Astrocyte (in vitro differentiated cells and primary cell): Measurements from ENCODE around the gene DESI1. TPM values are rescaled to one million over a fixed set of nuclear protein-coding genes. Genes with fewer than 3 reads are reported as not detected.

Source experiments
- DNase-seq: peaks from one replicate; pipeline ENCODE4 v3.0.0-alpha.2; 2010; ENCODE audit warnings: low read depth
- FAIRE-seq: peaks from 2 replicates; lab custom pipeline; 2011; peaks lifted over from hg19 to GRCh38; lab: Jason Lieb, UNC
- H2AFZ ChIP-seq: 2 replicates; pipeline ENCODE4 v1.6.0; 2012; ENCODE audit warnings: low read depth, low read length, inconsistent platforms
- H3K27ac ChIP-seq: 2 replicates; pipeline ENCODE4 v1.5.1; 2011; ENCODE audit warnings: low read depth, low read length, inconsistent platforms
- H3K27me3 ChIP-seq: 2 replicates; pipeline ENCODE4 v1.6.0; 2011; ENCODE audit warnings: low read length, inconsistent platforms; ENCODE audit not compliant: insufficient read depth
- H3K36me3 ChIP-seq: 2 replicates; pipeline ENCODE4 v1.5.1; 2011; ENCODE audit warnings: low read length, inconsistent platforms; ENCODE audit not compliant: insufficient read depth
- H3K4me1 ChIP-seq: 2 replicates; pipeline ENCODE4 v1.5.1; 2011; ENCODE audit warnings: low read length, inconsistent platforms; ENCODE audit not compliant: insufficient read depth
- H3K4me2 ChIP-seq: 2 replicates; pipeline ENCODE4 v1.6.0; 2012; ENCODE audit warnings: low read length, inconsistent platforms
- H3K4me3 ChIP-seq: 2 replicates; pipeline ENCODE4 v1.5.1; 2011; ENCODE audit warnings: low read depth, mild to moderate bottlenecking, low read length, inconsistent platforms; ENCODE audit not compliant: insufficient read depth
- H3K79me2 ChIP-seq: 2 replicates; pipeline ENCODE4 v1.6.0; 2012; ENCODE audit warnings: mild to moderate bottlenecking, low read length, inconsistent platforms; ENCODE audit not compliant: insufficient read depth
- H3K9ac ChIP-seq: 2 replicates; pipeline ENCODE4 v1.6.0; 2012; ENCODE audit warnings: mild to moderate bottlenecking, low read length, inconsistent platforms
- H3K9me3 ChIP-seq: 2 replicates; pipeline ENCODE4 v1.5.1; 2012; ENCODE audit warnings: low read depth, mild to moderate bottlenecking, low read length, inconsistent platforms; ENCODE audit not compliant: insufficient read depth
- H4K20me1 ChIP-seq: 2 replicates; pipeline ENCODE4 v1.6.0; 2012; ENCODE audit warnings: low read length, inconsistent platforms; ENCODE audit not compliant: insufficient read depth
- H3K27ac Mint-ChIP-seq: one replicate; pipeline ENCODE4 v1.8.0; 2021; ENCODE audit warnings: mild to moderate bottlenecking, mixed read lengths; ENCODE audit not compliant: unreplicated experiment
- H3K27me3 Mint-ChIP-seq: one replicate; pipeline ENCODE4 v1.8.0; 2021; ENCODE audit warnings: low read depth, mixed read lengths; ENCODE audit not compliant: unreplicated experiment
- H3K36me3 Mint-ChIP-seq: one replicate; pipeline ENCODE4 v1.8.0; 2021; ENCODE audit warnings: low read depth, mixed read lengths; ENCODE audit not compliant: unreplicated experiment
- H3K4me1 Mint-ChIP-seq: one replicate; pipeline ENCODE4 v1.8.0; 2021; ENCODE audit warnings: low read depth, mixed read lengths; ENCODE audit not compliant: unreplicated experiment
- H3K4me3 Mint-ChIP-seq: one replicate; pipeline ENCODE4 v1.8.0; 2021; ENCODE audit warnings: mild to moderate bottlenecking, moderate library complexity, mixed read lengths; ENCODE audit not compliant: unreplicated experiment
- H3K9me3 Mint-ChIP-seq: one replicate; pipeline ENCODE4 v1.8.0; 2021; ENCODE audit warnings: mild to moderate bottlenecking, mixed read lengths; ENCODE audit not compliant: unreplicated experiment
- EZH2 ChIP-seq: IDR thresholded peaks from 2 replicates; pipeline ENCODE4 v1.6.1; 2012; ENCODE audit warnings: mild to moderate bottlenecking, low read length, inconsistent platforms; ENCODE audit not compliant: insufficient read depth
- total RNA-seq: library from RNA; stranded (reverse); gene quantifications from 2 replicates; pipeline ENCODE4 v1.2.1, GENCODE V29; 2021
- TF ChIP-seq, protein P1 (sequence below): IDR thresholded peaks from 2 replicates; pipeline ENCODE4 v1.5.1; 2011; ENCODE audit warnings: low read depth, mild to moderate bottlenecking, inconsistent platforms, low read length, moderate library complexity; ENCODE audit not compliant: insufficient read depth

Gene DESI1
- total RNA-seq, 1 donor from 2014 or later = 48.2 TPM

GRCh38 chr22:41587347-41587723 lies 33.5 kb downstream of the DESI1 start:
- Histone ChIP-seq H3K9me3 (no peaks in the 10 kb centered on the region), H3K4me3 (no peak overlapping the region), H3K9ac (no peak overlapping the region), H4K20me1 (peaks cover 32% of the 10 kb centered on the region), H3K36me3 (peaks cover 9% of the 10 kb centered on the region), H3K27me3 (no peaks in the 10 kb centered on the region), H2AFZ (no peak overlapping the region), H3K79me2 (peaks cover 29% of the 10 kb centered on the region), H3K27ac (no peak overlapping the region), H3K4me1 (peaks cover 5% of the 10 kb centered on the region), H3K4me2 (no peak overlapping the region)
- Mint-ChIP-seq H3K4me1 (no peaks in the 10 kb centered on the region), H3K36me3 (peaks cover 19% of the 10 kb centered on the region), H3K27me3 (no peaks in the 10 kb centered on the region), H3K9me3 (no peaks in the 10 kb centered on the region), H3K4me3 (peak overlapping the region; percentile 92), H3K27ac (no peak overlapping the region)
- DNase-seq (no peak), FAIRE-seq (no peak)
- TF ChIP-seq, protein P1, sequence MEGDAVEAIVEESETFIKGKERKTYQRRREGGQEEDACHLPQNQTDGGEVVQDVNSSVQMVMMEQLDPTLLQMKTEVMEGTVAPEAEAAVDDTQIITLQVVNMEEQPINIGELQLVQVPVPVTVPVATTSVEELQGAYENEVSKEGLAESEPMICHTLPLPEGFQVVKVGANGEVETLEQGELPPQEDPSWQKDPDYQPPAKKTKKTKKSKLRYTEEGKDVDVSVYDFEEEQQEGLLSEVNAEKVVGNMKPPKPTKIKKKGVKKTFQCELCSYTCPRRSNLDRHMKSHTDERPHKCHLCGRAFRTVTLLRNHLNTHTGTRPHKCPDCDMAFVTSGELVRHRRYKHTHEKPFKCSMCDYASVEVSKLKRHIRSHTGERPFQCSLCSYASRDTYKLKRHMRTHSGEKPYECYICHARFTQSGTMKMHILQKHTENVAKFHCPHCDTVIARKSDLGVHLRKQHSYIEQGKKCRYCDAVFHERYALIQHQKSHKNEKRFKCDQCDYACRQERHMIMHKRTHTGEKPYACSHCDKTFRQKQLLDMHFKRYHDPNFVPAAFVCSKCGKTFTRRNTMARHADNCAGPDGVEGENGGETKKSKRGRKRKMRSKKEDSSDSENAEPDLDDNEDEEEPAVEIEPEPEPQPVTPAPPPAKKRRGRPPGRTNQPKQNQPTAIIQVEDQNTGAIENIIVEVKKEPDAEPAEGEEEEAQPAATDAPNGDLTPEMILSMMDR = no peak
- no peak for TF ChIP-seq EZH2

- Mint-ChIP-seq H3K27ac (no peak overlapping the region), H3K9me3 (no peaks in the 10 kb centered on the region), H3K36me3 (peaks cover 21% of the 10 kb centered on the region), H3K4me1 (no peaks in the 10 kb centered on the region), H3K27me3 (no peaks in the 10 kb centered on the region), H3K4me3 (no peak overlapping the region)
- Histone ChIP-seq H3K79me2 (peaks cover 29% of the 10 kb centered on the region), H3K4me3 (no peak overlapping the region), H3K27ac (no peak overlapping the region), H3K9ac (no peak overlapping the region), H3K4me1 (peaks cover 5% of the 10 kb centered on the region), H3K4me2 (no peak overlapping the region), H4K20me1 (peaks cover 33% of the 10 kb centered on the region), H3K27me3 (no peaks in the 10 kb centered on the region), H3K9me3 (no peaks in the 10 kb centered on the region), H3K36me3 (peaks cover 9% of the 10 kb centered on the region), H2AFZ (no peak overlapping the region)
- FAIRE-seq = no peak
- TF ChIP-seq EZH2 = no peak
- TF ChIP-seq, protein P1 = no peak
- DNase-seq = no peak
These were observed 34.9 kb downstream of the DESI1 start for GRCh38 chr22:41585898-41586297.

DNA sequence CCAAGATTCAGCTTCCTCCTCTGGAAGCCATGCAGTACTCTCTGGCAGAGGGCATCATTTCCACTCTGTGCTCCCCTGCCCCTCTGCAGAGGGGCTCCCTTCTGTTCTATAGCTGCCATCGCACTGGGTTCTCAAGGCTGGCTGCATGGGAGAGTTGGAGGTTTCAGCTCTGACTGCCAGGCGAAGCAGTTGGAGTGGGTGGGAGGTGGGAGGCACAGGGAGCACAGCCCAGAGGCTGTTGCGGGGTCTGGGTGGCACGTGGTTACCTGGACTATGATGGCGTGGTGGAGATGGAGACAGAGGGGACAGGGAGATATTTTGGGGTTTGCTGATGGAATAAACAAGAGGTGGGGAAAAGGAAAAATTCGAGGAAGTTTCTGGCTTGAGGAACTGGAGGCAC lies 36.0 kb downstream of the DESI1 start:
- Histone ChIP-seq H3K9ac (no peak overlapping the region), H3K36me3 (peaks cover 9% of the 10 kb centered on the region), H3K27ac (no peak overlapping the region), H3K27me3 (no peaks in the 10 kb centered on the region), H4K20me1 (peaks cover 34% of the 10 kb centered on the region), H3K79me2 (peaks cover 29% of the 10 kb centered on the region), H3K4me1 (peaks cover 5% of the 10 kb centered on the region), H3K4me3 (no peak overlapping the region), H3K9me3 (no peaks in the 10 kb centered on the region), H3K4me2 (no peak overlapping the region), H2AFZ (no peak overlapping the region)
- Mint-ChIP-seq H3K27ac (peak overlapping the region; percentile 75), H3K9me3 (no peaks in the 10 kb centered on the region), H3K4me3 (no peak overlapping the region), H3K27me3 (no peaks in the 10 kb centered on the region), H3K36me3 (peaks cover 21% of the 10 kb centered on the region), H3K4me1 (no peaks in the 10 kb centered on the region)
- TF ChIP-seq, protein P1 = no peak
- TF ChIP-seq EZH2 = no peak
- FAIRE-seq (no peak), DNase-seq (no peak)
